ENCODE data around the gene HAND2. TPM values are rescaled to one million over a fixed set of nuclear protein-coding genes. Genes with fewer than 3 reads are reported as not detected.

The HAND2 gene
- total RNA-seq, 1 experiment from 2014 or later = not detected

DNA sequence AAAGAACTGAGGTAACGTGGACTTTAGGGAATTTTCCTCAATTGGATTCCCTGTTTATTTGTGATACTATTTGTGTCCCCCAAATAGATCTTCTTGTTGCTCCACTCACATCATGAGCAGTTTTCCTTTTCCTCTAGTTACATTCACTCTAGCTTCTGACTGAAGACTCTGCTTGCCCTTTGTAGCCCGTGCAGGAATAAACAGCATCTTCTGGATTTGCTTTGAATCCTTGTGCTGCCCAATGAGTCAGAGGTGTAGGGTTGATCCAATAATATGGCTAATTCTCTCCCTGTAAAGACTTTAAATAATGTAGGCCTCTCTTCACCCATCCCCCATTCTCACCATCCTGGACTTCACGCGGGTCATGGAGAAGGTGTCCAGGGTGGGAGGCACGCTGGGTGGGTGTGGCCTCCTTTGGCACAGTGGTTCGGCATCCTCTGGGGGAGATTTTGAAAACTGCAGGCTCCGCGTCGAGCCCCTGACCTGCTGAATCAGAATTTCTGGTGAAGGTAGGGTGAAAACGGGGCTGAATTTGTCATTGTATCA lies 9.0 kb downstream of the HAND2 start:
- DNase-seq = no peak
- TF ChIP-seq, protein P1, sequence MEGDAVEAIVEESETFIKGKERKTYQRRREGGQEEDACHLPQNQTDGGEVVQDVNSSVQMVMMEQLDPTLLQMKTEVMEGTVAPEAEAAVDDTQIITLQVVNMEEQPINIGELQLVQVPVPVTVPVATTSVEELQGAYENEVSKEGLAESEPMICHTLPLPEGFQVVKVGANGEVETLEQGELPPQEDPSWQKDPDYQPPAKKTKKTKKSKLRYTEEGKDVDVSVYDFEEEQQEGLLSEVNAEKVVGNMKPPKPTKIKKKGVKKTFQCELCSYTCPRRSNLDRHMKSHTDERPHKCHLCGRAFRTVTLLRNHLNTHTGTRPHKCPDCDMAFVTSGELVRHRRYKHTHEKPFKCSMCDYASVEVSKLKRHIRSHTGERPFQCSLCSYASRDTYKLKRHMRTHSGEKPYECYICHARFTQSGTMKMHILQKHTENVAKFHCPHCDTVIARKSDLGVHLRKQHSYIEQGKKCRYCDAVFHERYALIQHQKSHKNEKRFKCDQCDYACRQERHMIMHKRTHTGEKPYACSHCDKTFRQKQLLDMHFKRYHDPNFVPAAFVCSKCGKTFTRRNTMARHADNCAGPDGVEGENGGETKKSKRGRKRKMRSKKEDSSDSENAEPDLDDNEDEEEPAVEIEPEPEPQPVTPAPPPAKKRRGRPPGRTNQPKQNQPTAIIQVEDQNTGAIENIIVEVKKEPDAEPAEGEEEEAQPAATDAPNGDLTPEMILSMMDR (conservative IDR thresholded peaks at IDR 0.05) = no peak
- TF ChIP-seq EZH2 (IDR thresholded peaks at IDR 0.05; ENCODE audit: low read depth) = no peak
- H3F3A ChIP-seq (ENCODE audit: insufficient read depth, low read depth) = no peaks in the 10 kb centered on the region
- intact Hi-C loops (cut with micrococcal nuclease; ENCODE audit: unreplicated experiment) = no loop called here
- H3K4me1 ChIP-seq (replicated peaks; ENCODE audit: insufficient read depth) = no peaks in the 10 kb centered on the region
- no TSS peak for BruUV-seq (replicated peaks)
- H3K9me2 ChIP-seq (ENCODE audit: insufficient read depth) = no peaks in the 10 kb centered on the region
- ChIA-PET CTCF (no interaction called here), POLR2A (ENCODE audit: unreplicated experiment) (no interaction called here)
- H3K4me3 ChIP-seq = no peak overlapping the region
- H3K79me2 ChIP-seq (ENCODE audit: low read depth) = no peaks in the 10 kb centered on the region
- no peak overlapping the region for H3K4me2 ChIP-seq
- no peaks in the 10 kb centered on the region for H3K36me3 ChIP-seq (ENCODE audit: low read depth)
- no peak overlapping the region for H3K27ac ChIP-seq
- no peaks in the 10 kb centered on the region for H3K9me3 ChIP-seq (ENCODE audit: insufficient read depth, low read depth)
- no peak overlapping the region for H2AFZ ChIP-seq
- no peaks in the 10 kb centered on the region for H4K20me1 ChIP-seq (ENCODE audit: insufficient read depth)
- no peaks in the 10 kb centered on the region for H3K27me3 ChIP-seq (ENCODE audit: insufficient read depth, low read depth)

DNA sequence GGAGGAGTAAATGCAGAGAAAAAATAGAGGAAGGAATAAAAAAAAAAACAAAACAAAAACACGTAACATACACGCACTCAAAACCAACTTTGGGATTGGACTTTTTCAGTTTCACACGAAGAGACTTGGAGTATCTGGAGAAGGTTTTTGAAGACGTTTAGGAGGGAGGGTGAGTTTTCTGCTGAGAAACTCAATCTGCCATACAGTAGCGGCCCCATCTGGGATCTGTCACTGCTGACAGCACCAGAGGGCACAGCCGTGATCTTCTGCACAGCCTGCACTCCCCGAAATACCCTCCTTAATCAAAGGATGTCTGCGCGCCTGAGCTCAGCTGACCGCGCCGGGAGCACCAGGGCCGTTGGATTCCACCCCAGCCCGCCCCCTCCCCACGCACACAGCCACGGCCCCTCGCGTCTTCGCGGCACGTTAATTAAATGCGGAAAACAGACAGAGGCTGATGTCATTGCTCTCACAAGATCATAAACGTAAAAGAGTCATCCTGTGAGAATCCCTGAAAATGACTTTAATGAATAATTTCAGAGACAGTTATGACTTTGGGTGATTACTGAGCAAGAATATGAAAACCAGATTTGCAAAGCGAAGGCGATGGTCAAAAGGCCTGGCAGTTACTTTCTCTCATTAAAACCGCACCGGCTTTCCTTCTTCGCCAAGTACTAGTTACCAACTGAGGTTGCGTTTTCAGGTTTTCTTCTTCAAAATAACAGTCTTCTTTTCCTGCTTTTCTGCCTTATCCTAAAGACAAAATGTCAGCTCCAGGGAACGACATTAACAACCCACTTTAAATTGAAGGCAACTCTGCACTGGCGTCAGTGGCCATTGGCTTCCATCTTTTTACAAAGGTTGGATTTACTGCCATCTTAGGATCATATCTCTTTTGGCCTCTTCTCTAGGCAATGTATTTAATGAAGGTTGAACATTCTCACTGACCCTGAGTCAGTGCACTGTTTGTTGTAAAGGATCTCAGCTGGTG lies 10.6 kb downstream of the HAND2 start:
- Histone ChIP-seq H3F3A (ENCODE audit: insufficient read depth, low read depth) (no peaks in the 10 kb centered on the region), H3K36me3 (ENCODE audit: low read depth) (no peaks in the 10 kb centered on the region), H3K4me3 (no peak overlapping the region), H3K27me3 (ENCODE audit: insufficient read depth, low read depth) (no peaks in the 10 kb centered on the region), H3K9me3 (ENCODE audit: insufficient read depth, low read depth) (no peaks in the 10 kb centered on the region), H3K4me2 (no peak overlapping the region), H2AFZ (no peak overlapping the region), H3K9me2 (ENCODE audit: insufficient read depth) (no peaks in the 10 kb centered on the region), H3K27ac (no peak overlapping the region), H4K20me1 (ENCODE audit: insufficient read depth) (no peaks in the 10 kb centered on the region), H3K4me1 (replicated peaks; ENCODE audit: insufficient read depth) (no peaks in the 10 kb centered on the region), H3K79me2 (ENCODE audit: low read depth) (no peaks in the 10 kb centered on the region)
- TF ChIP-seq, protein P1 (conservative IDR thresholded peaks at IDR 0.05) = no peak
- TF ChIP-seq EZH2 (IDR thresholded peaks at IDR 0.05; ENCODE audit: low read depth) = no peak
- DNase-seq = no peak
- intact Hi-C loops (cut with micrococcal nuclease; ENCODE audit: unreplicated experiment) = no loop called here
- BruUV-seq (replicated peaks) = no TSS peak
- ChIA-PET POLR2A (ENCODE audit: unreplicated experiment) (no interaction called here), CTCF (no interaction called here)

DNA sequence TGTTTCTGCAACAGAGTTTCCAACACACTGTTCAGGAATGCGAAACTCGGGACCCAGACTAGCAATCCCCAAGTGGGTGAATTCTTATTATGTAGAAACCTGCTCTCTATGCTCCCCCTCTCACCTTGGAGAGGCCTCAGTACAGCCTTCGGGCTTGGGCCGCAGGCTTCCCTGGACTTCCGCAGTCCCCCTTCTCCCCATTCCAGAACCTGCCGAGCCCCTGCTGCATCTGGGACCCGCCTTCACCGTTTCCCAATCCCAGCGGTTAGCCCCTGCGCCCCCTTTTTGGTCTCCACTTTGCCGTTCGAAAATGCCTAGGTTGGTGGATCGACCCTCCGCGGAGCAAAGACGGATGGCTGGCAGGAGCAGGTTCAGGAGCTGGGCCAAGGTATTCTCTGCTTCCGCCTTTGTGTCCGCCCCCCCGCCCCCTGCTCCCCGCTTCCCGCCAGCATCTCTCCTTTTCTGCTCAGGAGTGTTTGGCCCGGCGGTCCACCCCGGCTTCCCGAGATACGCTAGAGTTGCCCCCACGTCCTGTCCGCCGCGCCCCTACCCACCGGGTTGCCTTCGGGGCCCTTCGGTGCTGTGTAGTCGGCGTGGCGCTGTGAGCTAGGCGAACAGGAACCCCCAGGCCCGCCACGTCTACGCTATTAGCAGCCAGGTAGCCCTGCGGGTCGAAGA lies 11.5 kb downstream of the HAND2 start:
- Histone ChIP-seq H3K9me2 (ENCODE audit: insufficient read depth) (no peaks in the 10 kb centered on the region), H3K4me1 (replicated peaks; ENCODE audit: insufficient read depth) (no peaks in the 10 kb centered on the region), H3K9me3 (ENCODE audit: insufficient read depth, low read depth) (no peaks in the 10 kb centered on the region), H2AFZ (no peak overlapping the region), H3K27ac (no peak overlapping the region), H3K27me3 (ENCODE audit: insufficient read depth, low read depth) (no peaks in the 10 kb centered on the region), H4K20me1 (ENCODE audit: insufficient read depth) (no peaks in the 10 kb centered on the region), H3K79me2 (ENCODE audit: low read depth) (no peaks in the 10 kb centered on the region), H3F3A (ENCODE audit: insufficient read depth, low read depth) (no peaks in the 10 kb centered on the region), H3K4me2 (no peak overlapping the region), H3K36me3 (ENCODE audit: low read depth) (no peaks in the 10 kb centered on the region), H3K4me3 (no peak overlapping the region)
- POLR2A ChIA-PET (ENCODE audit: unreplicated experiment) = no interaction called here
- CTCF ChIA-PET = no interaction called here
- no TSS peak for BruUV-seq (replicated peaks)
- TF ChIP-seq, protein P1 (conservative IDR thresholded peaks at IDR 0.05) = no peak
- DNase-seq = no peak
- intact Hi-C loops (cut with micrococcal nuclease; ENCODE audit: unreplicated experiment) = no loop called here
